ENCODE data around the gene ZNHIT6.

GRCh38 chr1:85616364-85616705 is 91.9 kb downstream of the ZNHIT6 start:
- TF ChIP-seq POLR2AphosphoS5 (IDR thresholded peaks at IDR 0.05; ENCODE audit: low read depth, low read length) (no peak), REST (IDR thresholded peaks at IDR 0.05; ENCODE audit: insufficient read depth in 1 of 2, low read depth in 2 of 2, low read length in 1 of 2) (no peak)
- TF ChIP-seq, protein P1, sequence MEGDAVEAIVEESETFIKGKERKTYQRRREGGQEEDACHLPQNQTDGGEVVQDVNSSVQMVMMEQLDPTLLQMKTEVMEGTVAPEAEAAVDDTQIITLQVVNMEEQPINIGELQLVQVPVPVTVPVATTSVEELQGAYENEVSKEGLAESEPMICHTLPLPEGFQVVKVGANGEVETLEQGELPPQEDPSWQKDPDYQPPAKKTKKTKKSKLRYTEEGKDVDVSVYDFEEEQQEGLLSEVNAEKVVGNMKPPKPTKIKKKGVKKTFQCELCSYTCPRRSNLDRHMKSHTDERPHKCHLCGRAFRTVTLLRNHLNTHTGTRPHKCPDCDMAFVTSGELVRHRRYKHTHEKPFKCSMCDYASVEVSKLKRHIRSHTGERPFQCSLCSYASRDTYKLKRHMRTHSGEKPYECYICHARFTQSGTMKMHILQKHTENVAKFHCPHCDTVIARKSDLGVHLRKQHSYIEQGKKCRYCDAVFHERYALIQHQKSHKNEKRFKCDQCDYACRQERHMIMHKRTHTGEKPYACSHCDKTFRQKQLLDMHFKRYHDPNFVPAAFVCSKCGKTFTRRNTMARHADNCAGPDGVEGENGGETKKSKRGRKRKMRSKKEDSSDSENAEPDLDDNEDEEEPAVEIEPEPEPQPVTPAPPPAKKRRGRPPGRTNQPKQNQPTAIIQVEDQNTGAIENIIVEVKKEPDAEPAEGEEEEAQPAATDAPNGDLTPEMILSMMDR (IDR thresholded peaks at IDR 0.05) = no peak
